ENCODE measurements around the gene TRIM37. TPM values are rescaled to one million over a fixed set of nuclear protein-coding genes. Genes with fewer than 3 reads are reported as not detected.
A peak's percentile ranks its signal among the peaks of the same experiment; 100 is the strongest.

The TRIM37 gene
- total RNA-seq, 1 donor from 2014 or later: 25.4 TPM

- Mint-ChIP-seq H3K4me1 (ENCODE audit: low read depth, unreplicated experiment) (peaks cover 15% of the 10 kb centered on the region), H3K27me3 (ENCODE audit: low read depth, unreplicated experiment) (no peaks in the 10 kb centered on the region), H3K4me3 (ENCODE audit: unreplicated experiment) (no peak overlapping the region), H3K36me3 (ENCODE audit: low read depth, unreplicated experiment) (peaks cover 3% of the 10 kb centered on the region), H3K27ac (ENCODE audit: unreplicated experiment) (no peak overlapping the region), H3K9me3 (ENCODE audit: unreplicated experiment) (no peaks in the 10 kb centered on the region)
- H2AFZ ChIP-seq (ENCODE audit: low read depth, low read length): no peak overlapping the region
- H4K20me1 ChIP-seq (ENCODE audit: insufficient read depth, low read length): no peaks in the 10 kb centered on the region
- DNase-seq (ENCODE audit: low read depth): no peak
- no peak for FAIRE-seq
- H3K4me2 ChIP-seq (ENCODE audit: low read length): no peak overlapping the region
- no peak for TF ChIP-seq EZH2 (IDR thresholded peaks at IDR 0.05; ENCODE audit: insufficient read depth, low read length)
- TF ChIP-seq, protein P1, sequence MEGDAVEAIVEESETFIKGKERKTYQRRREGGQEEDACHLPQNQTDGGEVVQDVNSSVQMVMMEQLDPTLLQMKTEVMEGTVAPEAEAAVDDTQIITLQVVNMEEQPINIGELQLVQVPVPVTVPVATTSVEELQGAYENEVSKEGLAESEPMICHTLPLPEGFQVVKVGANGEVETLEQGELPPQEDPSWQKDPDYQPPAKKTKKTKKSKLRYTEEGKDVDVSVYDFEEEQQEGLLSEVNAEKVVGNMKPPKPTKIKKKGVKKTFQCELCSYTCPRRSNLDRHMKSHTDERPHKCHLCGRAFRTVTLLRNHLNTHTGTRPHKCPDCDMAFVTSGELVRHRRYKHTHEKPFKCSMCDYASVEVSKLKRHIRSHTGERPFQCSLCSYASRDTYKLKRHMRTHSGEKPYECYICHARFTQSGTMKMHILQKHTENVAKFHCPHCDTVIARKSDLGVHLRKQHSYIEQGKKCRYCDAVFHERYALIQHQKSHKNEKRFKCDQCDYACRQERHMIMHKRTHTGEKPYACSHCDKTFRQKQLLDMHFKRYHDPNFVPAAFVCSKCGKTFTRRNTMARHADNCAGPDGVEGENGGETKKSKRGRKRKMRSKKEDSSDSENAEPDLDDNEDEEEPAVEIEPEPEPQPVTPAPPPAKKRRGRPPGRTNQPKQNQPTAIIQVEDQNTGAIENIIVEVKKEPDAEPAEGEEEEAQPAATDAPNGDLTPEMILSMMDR (IDR thresholded peaks at IDR 0.05; ENCODE audit: insufficient read depth, low read depth, low read length): no peak
- H3K27ac ChIP-seq (ENCODE audit: low read depth, low read length): no peak overlapping the region
- no peaks in the 10 kb centered on the region for H3K36me3 ChIP-seq (ENCODE audit: insufficient read depth, low read length)
- H3K4me1 ChIP-seq (ENCODE audit: insufficient read depth, low read length): peaks cover 32% of the 10 kb centered on the region
- H3K4me3 ChIP-seq (ENCODE audit: insufficient read depth, low read depth, low read length): no peak overlapping the region
- no peaks in the 10 kb centered on the region for H3K79me2 ChIP-seq (ENCODE audit: insufficient read depth, low read length)
- no peaks in the 10 kb centered on the region for H3K27me3 ChIP-seq (ENCODE audit: insufficient read depth, low read length)
- H3K9me3 ChIP-seq (ENCODE audit: insufficient read depth, low read depth, low read length): no peaks in the 10 kb centered on the region
- H3K9ac ChIP-seq (ENCODE audit: low read length): no peak overlapping the region
These were observed 107.8 kb downstream of the TRIM37 start for GRCh38 chr17:58998871-58999270.

DNA sequence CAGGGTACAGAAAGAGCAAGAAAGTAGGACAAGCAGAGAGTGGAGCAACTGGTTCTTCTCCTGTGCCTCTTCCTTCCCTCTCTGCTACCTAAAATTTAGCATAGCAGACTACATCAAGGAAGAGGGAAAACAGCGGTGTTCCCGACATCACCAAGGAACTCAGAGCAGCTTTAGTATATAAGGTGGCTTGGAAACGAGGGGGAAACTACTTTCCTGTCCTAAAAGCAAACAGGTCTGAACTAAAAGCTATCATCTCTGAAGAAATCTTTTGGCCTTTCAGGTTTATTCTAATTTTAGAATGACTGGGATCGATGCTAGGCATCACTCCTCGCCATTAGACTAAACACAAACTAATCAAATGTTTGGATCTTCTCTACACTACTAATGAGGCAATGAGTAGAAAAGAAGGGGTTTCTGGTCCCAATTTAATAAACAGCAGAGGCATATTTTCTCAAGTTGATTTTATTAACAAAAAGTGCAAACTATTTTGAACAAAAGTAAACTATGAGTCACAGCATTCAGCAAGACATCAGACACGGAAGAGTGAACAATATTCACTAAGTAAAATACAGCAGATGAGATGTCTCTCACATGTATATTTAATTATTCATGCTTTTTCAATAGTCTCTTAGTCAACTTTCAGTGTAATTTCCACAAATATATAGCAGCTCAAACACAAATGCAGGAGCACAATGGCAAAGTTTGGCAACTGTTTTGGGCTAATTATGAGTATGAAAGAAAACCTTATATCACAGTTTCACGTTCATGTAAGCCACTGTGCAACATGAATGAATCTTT is 108.7 kb downstream of the TRIM37 start:
- Mint-ChIP-seq H3K27ac (ENCODE audit: unreplicated experiment) (no peak overlapping the region), H3K4me1 (ENCODE audit: low read depth, unreplicated experiment) (peaks cover 21% of the 10 kb centered on the region), H3K4me3 (ENCODE audit: unreplicated experiment) (peak overlapping the region; percentile 17), H3K27me3 (ENCODE audit: low read depth, unreplicated experiment) (no peaks in the 10 kb centered on the region), H3K36me3 (ENCODE audit: low read depth, unreplicated experiment) (peaks cover 3% of the 10 kb centered on the region), H3K9me3 (ENCODE audit: unreplicated experiment) (no peaks in the 10 kb centered on the region)
- Histone ChIP-seq H3K9me3 (ENCODE audit: insufficient read depth, low read depth, low read length) (no peaks in the 10 kb centered on the region), H3K36me3 (ENCODE audit: insufficient read depth, low read length) (no peaks in the 10 kb centered on the region), H3K4me3 (ENCODE audit: insufficient read depth, low read depth, low read length) (no peak overlapping the region), H3K27ac (ENCODE audit: low read depth, low read length) (peak overlapping the region; percentile 34), H3K79me2 (ENCODE audit: insufficient read depth, low read length) (no peaks in the 10 kb centered on the region), H4K20me1 (ENCODE audit: insufficient read depth, low read length) (no peaks in the 10 kb centered on the region), H2AFZ (ENCODE audit: low read depth, low read length) (no peak overlapping the region), H3K4me2 (ENCODE audit: low read length) (peak overlapping the region; percentile 31), H3K4me1 (ENCODE audit: insufficient read depth, low read length) (peaks cover 39% of the 10 kb centered on the region), H3K27me3 (ENCODE audit: insufficient read depth, low read length) (no peaks in the 10 kb centered on the region), H3K9ac (ENCODE audit: low read length) (peak overlapping the region; percentile 18)
- no peak for FAIRE-seq
- TF ChIP-seq EZH2 (IDR thresholded peaks at IDR 0.05; ENCODE audit: insufficient read depth, low read length): no peak
- TF ChIP-seq, protein P1 (IDR thresholded peaks at IDR 0.05; ENCODE audit: insufficient read depth, low read depth, low read length): no peak
- DNase-seq (ENCODE audit: low read depth): peak; percentile 39

GRCh38 chr17:58996968-58997367 is 109.7 kb downstream of the TRIM37 start:
- FAIRE-seq: no peak
- no peak overlapping the region for H3K4me2 ChIP-seq (ENCODE audit: low read length)
- H4K20me1 ChIP-seq (ENCODE audit: insufficient read depth, low read length): no peaks in the 10 kb centered on the region
- no peaks in the 10 kb centered on the region for H3K27me3 Mint-ChIP-seq (ENCODE audit: low read depth, unreplicated experiment)
- no peaks in the 10 kb centered on the region for H3K36me3 ChIP-seq (ENCODE audit: insufficient read depth, low read length)
- H3K4me1 Mint-ChIP-seq (ENCODE audit: low read depth, unreplicated experiment): peaks cover 27% of the 10 kb centered on the region
- H3K27ac ChIP-seq (ENCODE audit: low read depth, low read length): no peak overlapping the region
- H3K27ac Mint-ChIP-seq (ENCODE audit: unreplicated experiment): no peak overlapping the region
- H3K36me3 Mint-ChIP-seq (ENCODE audit: low read depth, unreplicated experiment): peaks cover 3% of the 10 kb centered on the region
- no peaks in the 10 kb centered on the region for H3K9me3 ChIP-seq (ENCODE audit: insufficient read depth, low read depth, low read length)
- H3K9me3 Mint-ChIP-seq (ENCODE audit: unreplicated experiment): no peaks in the 10 kb centered on the region
- no peak for TF ChIP-seq EZH2 (IDR thresholded peaks at IDR 0.05; ENCODE audit: insufficient read depth, low read length)
- TF ChIP-seq, protein P1 (IDR thresholded peaks at IDR 0.05; ENCODE audit: insufficient read depth, low read depth, low read length): no peak
- DNase-seq (ENCODE audit: low read depth): no peak
- no peak overlapping the region for H3K9ac ChIP-seq (ENCODE audit: low read length)
- H3K4me3 Mint-ChIP-seq (ENCODE audit: unreplicated experiment): no peak overlapping the region
- no peak overlapping the region for H3K4me3 ChIP-seq (ENCODE audit: insufficient read depth, low read depth, low read length)
- no peaks in the 10 kb centered on the region for H3K27me3 ChIP-seq (ENCODE audit: insufficient read depth, low read length)
- no peak overlapping the region for H2AFZ ChIP-seq (ENCODE audit: low read depth, low read length)
- H3K79me2 ChIP-seq (ENCODE audit: insufficient read depth, low read length): no peaks in the 10 kb centered on the region
- peaks cover 31% of the 10 kb centered on the region for H3K4me1 ChIP-seq (ENCODE audit: insufficient read depth, low read length)

Measured in astrocyte (in vitro differentiated cells and primary cell).